Fibroblast of skin of left biceps (primary cell): ENCODE data around the gene PITPNC1.

Experiments
- DNase-seq, 2 experiments: peaks; one replicate each; pipeline ENCODE4 v3.0.0-alpha.2; 2013; ENCODE audit warnings: low read depth in 2 of 2

Gene PITPNC1

GRCh38 chr17:67546578-67547527 lies 169.8 kb downstream of the PITPNC1 start:
- DNase-seq, result no peak

GRCh38 chr17:67548693-67549092 lies 171.6 kb downstream of the PITPNC1 start:
- DNase-seq, result no peak

GRCh38 chr17:67549820-67550219 lies 172.7 kb downstream of the PITPNC1 start:
- no peak for DNase-seq

GRCh38 chr17:67554634-67555033 lies 177.6 kb downstream of the PITPNC1 start:
- no peak for DNase-seq

- no peak for DNase-seq
These were observed 178.8 kb downstream of the PITPNC1 start for GRCh38 chr17:67555855-67556254.

GRCh38 chr17:67557052-67557845 lies 180.2 kb downstream of the PITPNC1 start:
- no peak for DNase-seq

GRCh38 chr17:67557921-67558320 lies 180.8 kb downstream of the PITPNC1 start:
- no peak for DNase-seq

GRCh38 chr17:67558740-67559380 lies 181.8 kb downstream of the PITPNC1 start:
- no peak for DNase-seq

GRCh38 chr17:67559381-67559966 lies 182.4 kb downstream of the PITPNC1 start:
- DNase-seq, result no peak

GRCh38 chr17:67562005-67562404 lies 184.9 kb downstream of the PITPNC1 start:
- DNase-seq, result no peak

GRCh38 chr17:67563692-67564228 lies 186.7 kb downstream of the PITPNC1 start:
- no peak for DNase-seq

GRCh38 chr17:67565068-67565467 lies 188.0 kb downstream of the PITPNC1 start:
- DNase-seq, result no peak

GRCh38 chr17:67566656-67567055 lies 189.6 kb downstream of the PITPNC1 start:
- DNase-seq, result no peak

- no peak for DNase-seq
These were observed 192.0 kb downstream of the PITPNC1 start for GRCh38 chr17:67569015-67569451.

GRCh38 chr17:67569873-67570272 lies 192.8 kb downstream of the PITPNC1 start:
- DNase-seq, result no peak

- DNase-seq, result no peak
These were observed 193.7 kb downstream of the PITPNC1 start for GRCh38 chr17:67570797-67571196.

- no peak for DNase-seq
These were observed 194.4 kb downstream of the PITPNC1 start for GRCh38 chr17:67571478-67571877.

GRCh38 chr17:67573987-67574657 lies 197.0 kb downstream of the PITPNC1 start:
- DNase-seq, result no peak

- DNase-seq, result no peak
These were observed 197.7 kb downstream of the PITPNC1 start for GRCh38 chr17:67574658-67575293.

- no peak for DNase-seq
These were observed 198.2 kb downstream of the PITPNC1 start for GRCh38 chr17:67575325-67575724.
